Neural progenitor cell (in vitro differentiated cells): ENCODE results near the gene RAPGEF4. TPM values are rescaled to one million over a fixed set of nuclear protein-coding genes. Genes with fewer than 3 reads are reported as not detected.

Experiments
- DNase-seq: peaks from one replicate; pipeline ENCODE4 v3.0.0-alpha.2; 2016; ENCODE audit warnings: low spot score
- H2AFZ ChIP-seq: fragments of 200-600 bp; sonication (generic); replicated peaks from 2 replicates; pipeline ENCODE4 v1.6.1; 2016; ENCODE audit warnings: antibody characterized with exemption
- H3F3A ChIP-seq: fragments of 200-600 bp; sonication (generic); 2 replicates; pipeline ENCODE4 v1.6.1; 2016; ENCODE audit warnings: antibody characterized with exemption, low read depth
- H3K27ac ChIP-seq: fragments of 200-600 bp; sonication (generic); 2 replicates; pipeline ENCODE4 v1.5.1; 2016; ENCODE audit warnings: mild to moderate bottlenecking
- H3K27me3 ChIP-seq: fragments of 200-600 bp; sonication (generic); 2 replicates; pipeline ENCODE4 v1.6.1; 2016; ENCODE audit warnings: mild to moderate bottlenecking, moderate library complexity
- H3K36me3 ChIP-seq: fragments of 200-600 bp; sonication (generic); 2 replicates; pipeline ENCODE4 v1.5.1; 2016
- H3K4me1 ChIP-seq: fragments of 200-600 bp; sonication (generic); 2 replicates; pipeline ENCODE4 v1.6.1; 2016; ENCODE audit warnings: mixed run types
- H3K4me2 ChIP-seq: fragments of 200-600 bp; sonication (generic); 2 replicates; pipeline ENCODE4 v1.6.1; 2016
- H3K4me3 ChIP-seq: fragments of 200-600 bp; sonication (generic); 2 replicates; pipeline ENCODE4 v1.5.1; 2016
- H3K79me2 ChIP-seq: fragments of 200-600 bp; sonication (generic); 2 replicates; pipeline ENCODE4 v1.6.1; 2016; ENCODE audit warnings: low read depth
- H3K9ac ChIP-seq: fragments of 200-600 bp; sonication (generic); 2 replicates; pipeline ENCODE4 v1.6.1; 2016
- H3K9me3 ChIP-seq: fragments of 200-600 bp; sonication (generic); 2 replicates; pipeline ENCODE4 v1.5.1; 2016; ENCODE audit warnings: low read depth
- H4K20me1 ChIP-seq: fragments of 200-600 bp; sonication (generic); 2 replicates; pipeline ENCODE4 v1.6.1; 2016; ENCODE audit warnings: low read depth
- H3K27ac Mint-ChIP-seq: 3 replicates; pipeline ENCODE4 v1.8.0; 2021; ENCODE audit warnings: mixed read lengths
- H3K27me3 Mint-ChIP-seq: 2 replicates; pipeline ENCODE4 v1.8.0; 2022; ENCODE audit warnings: low read depth, mild to moderate bottlenecking, inconsistent platforms, moderate library complexity, mixed read lengths; ENCODE audit not compliant: insufficient read depth
- H3K36me3 Mint-ChIP-seq: 3 replicates; pipeline ENCODE4 v1.8.0; 2021; ENCODE audit warnings: mixed read lengths
- H3K4me1 Mint-ChIP-seq: 3 replicates; pipeline ENCODE4 v1.8.0; 2021; ENCODE audit warnings: mixed read lengths
- H3K4me3 Mint-ChIP-seq: 3 replicates; pipeline ENCODE4 v1.8.0; 2021; ENCODE audit warnings: mild to moderate bottlenecking, moderate library complexity, mixed read lengths
- H3K9me3 Mint-ChIP-seq: 3 replicates; pipeline ENCODE4 v1.8.0; 2020; ENCODE audit warnings: mixed read lengths
- EZH2 ChIP-seq: fragments of 200-600 bp; sonication (generic); IDR thresholded peaks from 2 replicates; pipeline ENCODE4 v1.6.1; 2017; ENCODE audit warnings: antibody characterized with exemption, mild to moderate bottlenecking, moderate library complexity
- EZH2phosphoT487 ChIP-seq: fragments of 200-600 bp; sonication (generic); IDR thresholded peaks from 2 replicates; pipeline ENCODE4 v1.6.1; 2017; ENCODE audit warnings: antibody characterized with exemption
- small RNA-seq: library from RNA; depleted of rRNA; stranded (forward); fragments of <200 nt; gene quantifications from one replicate; pipeline ENCODE3, GENCODE V24; 2015
- total RNA-seq: library from RNA; depleted of rRNA; stranded (reverse); fragments of >200 nt; gene quantifications from 2 replicates; pipeline ENCODE4 v1.2.3, GENCODE V29; 2015; ENCODE audit warnings: low replicate concordance
- TF ChIP-seq, protein P1 (sequence below): fragments of 200-600 bp; sonication (generic); IDR thresholded peaks from 2 replicates; pipeline ENCODE4 v1.5.1; 2017; ENCODE audit warnings: antibody characterized with exemption, mild to moderate bottlenecking

The RAPGEF4 gene
- total RNA-seq, 1 donor from 2014 or later, result 1.8 TPM

DNA sequence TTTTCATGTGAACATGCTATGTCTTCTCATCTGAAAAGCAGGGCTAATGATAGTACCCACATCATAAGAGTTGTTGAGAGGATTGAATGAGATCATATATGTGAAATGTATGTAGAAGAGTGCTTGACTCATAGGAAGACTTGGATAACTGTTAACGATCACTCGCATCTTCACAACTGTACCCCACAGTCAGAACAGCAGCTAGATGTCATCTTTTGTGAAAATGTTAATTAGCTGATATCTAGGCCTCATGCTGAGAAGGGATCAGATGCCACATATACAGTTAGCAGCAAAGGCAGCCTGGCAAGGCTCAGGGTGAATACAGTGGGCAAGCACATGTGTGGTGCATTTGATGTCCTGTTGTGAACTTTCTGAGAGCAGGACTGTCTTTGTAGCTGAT is 364.2 kb downstream of the RAPGEF4 start:
- Histone ChIP-seq H3K79me2 (no peaks in the 10 kb centered on the region), H3K4me2 (no peak overlapping the region), H4K20me1 (peaks cover 3% of the 10 kb centered on the region), H3F3A (no peaks in the 10 kb centered on the region), H3K9ac (no peak overlapping the region), H3K36me3 (no peaks in the 10 kb centered on the region), H3K27ac (no peak overlapping the region), H3K9me3 (no peaks in the 10 kb centered on the region), H3K4me3 (no peak overlapping the region), H3K27me3 (no peaks in the 10 kb centered on the region), H3K4me1 (no peaks in the 10 kb centered on the region), H2AFZ (no peak overlapping the region)
- Mint-ChIP-seq H3K4me3 (no peak overlapping the region), H3K27me3 (no peaks in the 10 kb centered on the region), H3K27ac (no peak overlapping the region), H3K4me1 (no peaks in the 10 kb centered on the region), H3K9me3 (no peaks in the 10 kb centered on the region), H3K36me3 (peaks cover 8% of the 10 kb centered on the region)
- TF ChIP-seq EZH2, result no peak
- TF ChIP-seq, protein P1, sequence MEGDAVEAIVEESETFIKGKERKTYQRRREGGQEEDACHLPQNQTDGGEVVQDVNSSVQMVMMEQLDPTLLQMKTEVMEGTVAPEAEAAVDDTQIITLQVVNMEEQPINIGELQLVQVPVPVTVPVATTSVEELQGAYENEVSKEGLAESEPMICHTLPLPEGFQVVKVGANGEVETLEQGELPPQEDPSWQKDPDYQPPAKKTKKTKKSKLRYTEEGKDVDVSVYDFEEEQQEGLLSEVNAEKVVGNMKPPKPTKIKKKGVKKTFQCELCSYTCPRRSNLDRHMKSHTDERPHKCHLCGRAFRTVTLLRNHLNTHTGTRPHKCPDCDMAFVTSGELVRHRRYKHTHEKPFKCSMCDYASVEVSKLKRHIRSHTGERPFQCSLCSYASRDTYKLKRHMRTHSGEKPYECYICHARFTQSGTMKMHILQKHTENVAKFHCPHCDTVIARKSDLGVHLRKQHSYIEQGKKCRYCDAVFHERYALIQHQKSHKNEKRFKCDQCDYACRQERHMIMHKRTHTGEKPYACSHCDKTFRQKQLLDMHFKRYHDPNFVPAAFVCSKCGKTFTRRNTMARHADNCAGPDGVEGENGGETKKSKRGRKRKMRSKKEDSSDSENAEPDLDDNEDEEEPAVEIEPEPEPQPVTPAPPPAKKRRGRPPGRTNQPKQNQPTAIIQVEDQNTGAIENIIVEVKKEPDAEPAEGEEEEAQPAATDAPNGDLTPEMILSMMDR, result no peak
- TF ChIP-seq EZH2phosphoT487, result no peak
- no peak for DNase-seq

DNA sequence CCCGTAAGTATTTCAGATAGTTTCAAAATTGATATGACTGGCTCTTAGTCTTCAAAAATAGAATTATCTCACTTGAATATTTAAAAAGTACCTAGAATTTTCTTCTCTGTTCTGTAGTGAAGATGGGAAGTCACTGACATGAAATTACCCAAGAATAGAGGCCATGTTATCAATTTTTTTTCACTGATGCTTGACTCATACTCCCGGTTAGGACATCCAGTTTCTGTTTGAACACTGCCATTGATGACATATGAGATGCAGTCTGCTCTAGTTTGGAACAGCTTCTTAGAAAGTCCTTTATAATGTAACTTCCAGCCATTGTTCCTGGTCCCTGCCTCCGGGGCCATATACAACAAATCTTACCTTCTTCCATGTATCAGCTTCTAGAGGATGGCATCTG is 366.0 kb downstream of the RAPGEF4 start:
- Histone ChIP-seq H3K27me3 (no peaks in the 10 kb centered on the region), H3K9me3 (no peaks in the 10 kb centered on the region), H3K4me3 (no peak overlapping the region), H3K27ac (no peak overlapping the region), H2AFZ (no peak overlapping the region), H3K79me2 (no peaks in the 10 kb centered on the region), H3F3A (no peaks in the 10 kb centered on the region), H3K9ac (no peak overlapping the region), H3K4me1 (no peaks in the 10 kb centered on the region), H3K36me3 (no peaks in the 10 kb centered on the region), H4K20me1 (peaks cover 3% of the 10 kb centered on the region), H3K4me2 (no peak overlapping the region)
- Mint-ChIP-seq H3K27ac (no peak overlapping the region), H3K4me1 (no peaks in the 10 kb centered on the region), H3K4me3 (no peak overlapping the region), H3K36me3 (peaks cover 7% of the 10 kb centered on the region), H3K27me3 (no peaks in the 10 kb centered on the region), H3K9me3 (no peaks in the 10 kb centered on the region)
- TF ChIP-seq, protein P1, result no peak
- TF ChIP-seq EZH2phosphoT487, result no peak
- no peak for TF ChIP-seq EZH2
- no peak for DNase-seq

Small RNA genes lying within 50 kb of the gene (small RNA-seq; reads per million reads assigned to genes)
- not detected for gene RF01210

Other genes starting within 250 kb of the RAPGEF4 start
- gene PDK1, start 179.8 kb upstream of the RAPGEF4 start, total RNA-seq, result 65.2 and 66.5 TPM in 2 replicates